SH-SY5Y (cell line): ENCODE measurements around the gene C10orf120.

Experiments
- GATA2 ChIP-seq: IDR thresholded peaks from 2 replicates; pipeline ENCODE4 v1.6.1; 2011; ENCODE audit warnings: mild to moderate bottlenecking, low read depth, low read length
- GATA3 ChIP-seq: IDR thresholded peaks from 2 replicates; pipeline ENCODE4 v1.6.1; 2011; ENCODE audit warnings: low read depth, mild to moderate bottlenecking, low read length, moderate library complexity

- no peak for TF ChIP-seq GATA2
- TF ChIP-seq GATA3: no peak
Observed at GRCh38 chr10:122669045-122669444, 30.6 kb downstream of the C10orf120 start.
